ENCODE results near the gene IFNL3.
"Not testable (repeated sequence)": the region's sequence is repeated elsewhere in the genome, so short reads cannot be mapped to it uniquely, and the experiment has no call there.

Gene IFNL3

DNA sequence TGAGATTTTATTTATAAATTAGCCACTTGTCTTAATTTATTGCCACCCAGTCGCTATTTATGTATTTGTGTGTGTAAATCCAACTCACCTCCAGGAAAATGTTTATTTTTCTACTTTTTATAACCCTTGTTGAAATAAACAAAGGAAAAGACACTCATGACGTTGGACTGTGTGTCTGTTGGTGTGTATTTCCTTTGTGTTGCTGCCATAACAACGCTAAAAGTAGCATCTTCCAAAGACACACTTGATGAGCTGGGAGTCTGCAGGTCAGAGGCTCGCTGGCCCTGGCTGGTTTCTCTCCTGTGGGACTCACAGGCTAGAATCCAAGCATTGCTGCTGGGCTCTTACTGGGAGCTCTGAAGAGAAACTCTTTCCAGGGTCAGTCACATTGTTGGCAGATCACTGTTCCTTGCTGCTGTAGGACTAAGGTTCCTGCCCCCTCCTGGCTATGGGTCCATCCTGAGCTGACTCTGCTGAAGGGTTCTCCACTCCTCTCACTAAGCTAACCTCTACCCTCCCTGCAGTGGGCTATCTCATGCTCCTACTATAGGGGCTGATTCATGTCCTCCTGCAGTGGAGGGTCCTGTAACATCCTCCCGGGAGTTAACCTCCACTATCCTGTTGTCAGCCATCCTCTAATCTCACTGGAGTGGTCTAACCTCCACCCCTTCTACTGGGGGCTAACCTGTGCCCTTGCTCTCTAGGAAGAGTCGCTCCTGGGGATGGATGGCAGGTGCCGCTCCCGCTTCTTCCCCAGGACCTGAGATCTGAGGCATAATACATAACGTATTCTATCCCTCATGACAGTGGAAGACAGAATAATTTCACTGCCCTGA lies 25.4 kb upstream of the IFNL3 start:
- no peak overlapping the region for H3K4me3 ChIP-seq (ENCODE audit: low read depth, low read length)
- DNase-seq (ENCODE audit: low read depth): no peak
- TF ChIP-seq, protein P1, sequence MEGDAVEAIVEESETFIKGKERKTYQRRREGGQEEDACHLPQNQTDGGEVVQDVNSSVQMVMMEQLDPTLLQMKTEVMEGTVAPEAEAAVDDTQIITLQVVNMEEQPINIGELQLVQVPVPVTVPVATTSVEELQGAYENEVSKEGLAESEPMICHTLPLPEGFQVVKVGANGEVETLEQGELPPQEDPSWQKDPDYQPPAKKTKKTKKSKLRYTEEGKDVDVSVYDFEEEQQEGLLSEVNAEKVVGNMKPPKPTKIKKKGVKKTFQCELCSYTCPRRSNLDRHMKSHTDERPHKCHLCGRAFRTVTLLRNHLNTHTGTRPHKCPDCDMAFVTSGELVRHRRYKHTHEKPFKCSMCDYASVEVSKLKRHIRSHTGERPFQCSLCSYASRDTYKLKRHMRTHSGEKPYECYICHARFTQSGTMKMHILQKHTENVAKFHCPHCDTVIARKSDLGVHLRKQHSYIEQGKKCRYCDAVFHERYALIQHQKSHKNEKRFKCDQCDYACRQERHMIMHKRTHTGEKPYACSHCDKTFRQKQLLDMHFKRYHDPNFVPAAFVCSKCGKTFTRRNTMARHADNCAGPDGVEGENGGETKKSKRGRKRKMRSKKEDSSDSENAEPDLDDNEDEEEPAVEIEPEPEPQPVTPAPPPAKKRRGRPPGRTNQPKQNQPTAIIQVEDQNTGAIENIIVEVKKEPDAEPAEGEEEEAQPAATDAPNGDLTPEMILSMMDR (IDR thresholded peaks at IDR 0.05; ENCODE audit: control insufficient read depth, extremely low read depth, insufficient read depth): no peak

DNA sequence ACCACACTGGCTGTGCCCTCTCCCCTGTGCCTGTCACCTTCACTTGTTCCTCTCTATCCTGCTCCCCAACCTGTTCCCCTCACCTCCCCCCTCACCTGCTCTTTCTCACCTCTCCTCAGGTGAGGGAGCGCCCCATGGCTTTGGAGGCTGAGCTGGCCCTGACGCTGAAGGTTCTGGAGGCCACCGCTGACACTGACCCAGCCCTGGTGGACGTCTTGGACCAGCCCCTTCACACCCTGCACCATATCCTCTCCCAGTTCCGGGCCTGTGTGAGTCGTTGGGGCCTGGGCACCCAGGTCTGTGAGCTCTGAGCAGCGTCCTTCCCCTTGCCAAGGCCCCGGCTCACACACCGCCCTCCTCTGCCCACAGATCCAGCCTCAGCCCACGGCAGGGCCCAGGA lies 24.6 kb upstream of the IFNL3 start:
- not testable (repeated sequence) for DNase-seq (ENCODE audit: low read depth); H3K4me3 ChIP-seq (ENCODE audit: low read depth, low read length)

DNA sequence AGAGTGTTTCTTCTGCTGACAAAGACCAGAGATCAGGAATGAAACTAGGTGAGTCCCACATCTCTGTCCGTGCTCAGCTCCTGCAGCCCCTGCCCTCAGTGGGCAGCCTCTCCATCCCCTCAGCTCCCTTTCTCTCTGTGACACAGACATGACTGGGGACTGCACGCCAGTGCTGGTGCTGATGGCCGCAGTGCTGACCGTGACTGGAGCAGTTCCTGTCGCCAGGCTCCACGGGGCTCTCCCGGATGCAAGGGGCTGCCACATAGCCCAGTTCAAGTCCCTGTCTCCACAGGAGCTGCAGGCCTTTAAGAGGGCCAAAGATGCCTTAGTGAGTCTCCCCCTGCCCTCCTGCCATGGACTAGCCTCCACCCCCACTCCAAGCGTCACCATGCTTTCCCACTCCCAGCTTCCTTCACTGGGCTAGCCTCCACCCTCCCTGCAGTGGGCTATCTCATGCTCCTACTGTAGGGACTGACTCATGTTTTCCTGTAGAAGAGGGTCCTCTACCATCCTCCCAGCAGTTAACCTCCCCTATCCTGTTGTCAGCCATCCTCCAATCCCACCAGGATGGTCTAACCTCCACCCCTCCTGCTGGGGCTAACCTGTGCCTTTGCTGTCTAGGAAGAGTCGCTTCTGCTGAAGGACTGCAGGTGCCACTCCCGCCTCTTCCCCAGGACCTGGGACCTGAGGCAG lies 23.9 kb upstream of the IFNL3 start:
- H3K4me3 ChIP-seq (ENCODE audit: low read depth, low read length); DNase-seq (ENCODE audit: low read depth): not testable (repeated sequence)

DNA sequence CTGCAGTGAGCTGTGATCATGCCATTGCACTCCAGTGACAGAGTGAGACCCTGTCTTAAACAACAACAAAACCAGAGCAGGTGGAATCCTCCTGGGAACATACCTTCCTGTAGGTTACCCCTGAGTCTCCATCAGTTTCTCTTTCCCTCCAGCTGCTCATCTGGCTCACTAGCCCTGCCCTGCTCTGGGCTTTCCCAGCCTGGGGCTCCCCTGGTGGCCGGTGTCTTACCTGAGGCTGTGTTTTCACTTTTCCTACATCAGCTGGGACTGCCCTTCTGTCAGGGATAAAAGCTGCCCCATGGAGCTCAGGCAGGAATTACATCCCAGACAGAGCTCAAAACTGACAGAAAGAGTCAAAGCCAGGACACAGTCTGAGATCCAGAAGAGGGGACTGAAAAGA lies 23.3 kb upstream of the IFNL3 start, which contains the start of gene IFNL2:
Gene IFNL2 (plus strand): TSS at position 312 of the 400 bp plus-strand sequence. CDS start 173 bp downstream, outside the sequence.
- H3K4me3 ChIP-seq (ENCODE audit: low read depth, low read length); DNase-seq (ENCODE audit: low read depth): not testable (repeated sequence)

DNA sequence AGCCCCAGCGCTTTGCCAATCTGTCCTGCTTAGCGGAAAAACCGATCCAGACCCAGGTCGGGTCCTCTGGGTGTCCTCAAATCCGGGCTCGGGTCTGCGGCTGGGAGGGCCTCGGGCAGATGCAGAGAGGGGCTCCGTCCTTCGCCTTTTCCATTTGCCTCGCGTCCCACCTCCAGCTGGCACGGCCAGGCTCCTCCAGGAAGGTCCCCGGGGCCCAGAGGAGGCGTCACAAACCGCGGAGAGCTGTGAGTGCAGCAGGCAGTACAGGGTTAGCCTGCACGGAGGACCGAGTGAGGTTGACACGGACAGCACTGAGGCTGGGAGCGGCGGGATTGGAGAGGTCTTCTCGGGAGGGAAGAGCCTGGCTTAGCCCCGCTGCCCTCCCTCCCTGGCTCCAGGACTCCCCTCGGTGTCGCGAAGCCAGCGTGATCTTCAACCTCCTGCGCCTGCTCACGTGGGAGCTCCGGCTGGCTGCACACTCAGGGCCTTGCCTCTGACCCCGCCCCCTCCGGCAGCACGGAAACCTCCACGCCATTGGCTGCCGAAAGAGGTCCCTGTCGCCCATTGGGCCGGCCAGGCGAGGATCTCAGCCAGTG lies 20.6 kb upstream of the IFNL3 start:
- H3K4me3 ChIP-seq (ENCODE audit: low read depth, low read length): no peak overlapping the region
- DNase-seq (ENCODE audit: low read depth): no peak
- TF ChIP-seq, protein P1 (IDR thresholded peaks at IDR 0.05; ENCODE audit: control insufficient read depth, extremely low read depth, insufficient read depth): no peak

DNA sequence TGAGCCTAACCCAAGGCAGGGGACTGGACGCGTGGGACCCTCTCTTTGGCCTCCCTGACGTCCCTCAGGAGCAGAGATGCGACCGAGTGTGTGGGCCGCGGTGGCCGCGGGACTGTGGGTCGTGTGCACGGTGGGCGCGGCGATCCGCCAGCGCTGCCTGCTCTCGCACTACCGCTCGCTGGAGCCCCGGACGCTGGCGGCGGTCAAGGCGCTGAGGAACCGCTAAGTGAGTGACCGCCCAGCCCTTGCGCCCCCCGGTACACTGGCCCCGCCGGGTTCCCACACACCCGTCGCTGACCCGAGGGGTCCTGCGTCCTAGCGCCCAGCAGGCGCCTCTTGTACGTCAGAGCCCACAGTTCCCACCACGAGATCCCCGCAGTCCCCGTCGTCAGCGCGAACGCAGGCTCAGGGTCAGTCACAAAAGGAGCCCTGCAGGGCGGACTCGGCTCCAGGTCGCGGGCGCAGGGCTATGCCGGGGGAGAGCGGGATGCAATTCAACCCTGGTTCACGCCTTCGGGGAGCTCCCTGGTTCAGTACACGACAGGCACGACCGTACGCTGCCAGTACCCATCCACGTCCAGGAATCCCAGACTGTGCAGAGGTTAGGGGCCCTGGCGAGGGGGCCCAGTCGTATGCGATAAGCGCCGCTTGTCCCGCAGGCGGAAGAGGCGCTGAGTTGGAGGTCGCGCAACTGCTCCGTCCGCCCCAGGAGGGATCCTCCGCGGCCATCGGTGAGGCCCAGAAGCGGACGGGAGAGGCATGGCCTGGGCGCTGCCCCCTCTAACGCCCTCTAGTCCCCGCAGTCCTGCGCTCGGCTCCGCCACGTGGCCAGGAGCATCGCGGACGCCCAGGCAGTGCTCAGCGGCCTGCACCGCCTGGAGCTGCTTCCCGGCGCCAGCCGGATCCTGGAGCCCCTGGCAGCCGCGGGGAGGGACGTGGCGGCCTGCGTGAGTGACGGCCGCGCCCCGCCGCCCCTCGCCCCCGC lies 19.8 kb upstream of the IFNL3 start:
- TF ChIP-seq, protein P1 (IDR thresholded peaks at IDR 0.05; ENCODE audit: control insufficient read depth, extremely low read depth, insufficient read depth): no peak

DNA sequence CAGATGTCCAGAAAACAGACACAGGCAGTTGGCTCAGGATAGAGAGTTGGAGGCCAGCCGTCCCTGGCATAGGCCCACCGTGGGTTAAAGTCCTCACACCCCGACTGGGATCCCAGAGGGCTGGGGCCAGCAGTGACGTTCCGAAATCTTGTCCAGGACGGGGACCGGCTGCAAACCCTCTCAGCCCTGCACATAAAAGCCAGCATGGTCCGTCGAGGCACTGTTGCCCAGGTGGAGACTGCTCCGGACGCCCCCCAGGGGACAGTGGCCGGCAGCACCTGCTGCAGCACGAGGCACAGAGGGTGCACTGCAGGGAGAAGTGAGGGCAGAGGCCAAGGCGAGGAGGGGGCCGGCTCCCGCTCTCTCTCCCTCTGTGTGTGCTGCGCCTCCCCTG lies 19.1 kb upstream of the IFNL3 start:
- DNase-seq (ENCODE audit: low read depth): no peak
- TF ChIP-seq, protein P1 (IDR thresholded peaks at IDR 0.05; ENCODE audit: control insufficient read depth, extremely low read depth, insufficient read depth): no peak
- no peak overlapping the region for H3K4me3 ChIP-seq (ENCODE audit: low read depth, low read length)

More for the DNA sequence above, 19.8 kb upstream of the IFNL3 start:
- no peak overlapping the region for H3K4me3 ChIP-seq (ENCODE audit: low read depth, low read length)
- no peak for DNase-seq (ENCODE audit: low read depth)

DNA sequence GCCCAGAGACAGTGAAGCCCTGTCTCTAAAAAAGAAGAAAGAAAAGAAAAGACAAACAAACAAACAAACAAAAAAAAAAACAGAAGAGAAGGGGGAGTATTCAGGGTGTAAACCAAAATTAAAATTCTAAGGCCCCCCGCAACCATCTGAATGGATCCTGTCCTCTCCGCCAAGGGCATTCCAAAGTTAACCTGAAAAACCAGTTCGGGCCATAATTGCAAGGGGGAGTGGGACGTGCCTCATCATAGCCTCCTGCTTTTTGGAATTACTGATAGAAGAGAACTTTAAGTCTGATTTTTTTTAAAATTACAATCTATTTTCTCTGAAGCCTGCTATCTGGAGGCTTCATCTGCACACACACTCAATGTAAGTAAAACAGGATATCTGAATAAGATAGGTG lies 17.7 kb upstream of the IFNL3 start:
- DNase-seq (ENCODE audit: low read depth): no peak
- H3K4me3 ChIP-seq (ENCODE audit: low read depth, low read length): no peak overlapping the region
- TF ChIP-seq, protein P1 (IDR thresholded peaks at IDR 0.05; ENCODE audit: control insufficient read depth, extremely low read depth, insufficient read depth): no peak

Data from LNCaP clone FGC (cell line).